Right renal cortex interstitium (tissue), 3 donors: Measurements from ENCODE around the gene TBL2. TPM values are rescaled to one million over a fixed set of nuclear protein-coding genes. Genes with fewer than 3 reads are reported as not detected.
A peak's percentile ranks its signal among the peaks of the same experiment; 100 is the strongest.
"Not testable (repeated sequence)": the region's sequence is repeated elsewhere in the genome, so short reads cannot be mapped to it uniquely, and the experiment has no call there.

Experiments used
- DNase-seq, 3 donors: peaks; one replicate each; pipeline ENCODE4 v3.0.0-alpha.2; 2013; ENCODE audit warnings: low read depth in 3 of 3, low spot score in 2 of 3
- polyA plus RNA-seq, 3 donors: library from polyadenylated mRNA; unstranded; fragments of 120-200 nt; gene quantifications; one replicate each; pipeline ENCODE4 v1.2.1, GENCODE V29; 2013; ENCODE audit not compliant: insufficient read length in 3 of 3

Gene TBL2
- polyA plus RNA-seq, 3 donors: 37.9 to 40.8 (median 40.2) TPM

DNA sequence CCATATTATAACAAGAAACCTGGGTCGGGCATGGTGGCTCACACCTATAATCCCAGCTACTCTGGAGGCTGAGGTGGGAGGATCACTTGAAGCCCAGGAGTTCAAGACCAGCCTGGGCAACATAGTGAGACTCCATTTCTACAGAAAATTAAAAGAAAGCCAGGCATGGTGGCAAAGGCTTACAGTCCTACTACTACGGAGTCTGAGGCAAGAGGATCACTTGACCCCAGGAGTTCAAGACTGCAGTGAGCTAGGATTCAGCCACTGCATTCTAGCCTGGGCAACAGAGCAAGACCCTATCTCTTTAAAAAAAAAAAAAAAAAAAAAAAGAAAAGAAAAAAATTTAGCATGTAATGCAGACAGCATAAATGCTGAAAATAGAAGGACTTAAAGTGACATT is 39.9 kb downstream of the TBL2 start:
- not testable (repeated sequence) for DNase-seq

DNA sequence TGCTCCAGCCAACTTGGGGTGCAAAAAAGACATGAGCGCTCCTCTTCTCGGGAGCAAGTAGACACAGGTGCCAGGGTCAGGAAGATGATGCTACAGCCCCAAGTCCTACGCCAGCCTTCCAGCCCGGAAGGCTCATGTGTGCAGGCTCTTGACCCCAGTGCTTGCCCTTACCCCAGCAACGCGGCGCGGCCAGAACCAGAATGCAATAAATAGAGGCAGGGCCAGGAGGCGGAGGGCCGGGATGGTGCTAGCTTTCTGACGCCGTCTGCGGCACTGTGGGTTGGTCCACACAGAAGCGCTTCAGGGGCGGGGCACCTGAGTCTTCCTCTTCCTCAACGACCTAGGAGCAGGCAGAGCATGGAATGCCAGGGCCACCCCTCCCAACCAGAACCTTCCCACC is 41.3 kb downstream of the TBL2 start:
- no peak for DNase-seq

DNA sequence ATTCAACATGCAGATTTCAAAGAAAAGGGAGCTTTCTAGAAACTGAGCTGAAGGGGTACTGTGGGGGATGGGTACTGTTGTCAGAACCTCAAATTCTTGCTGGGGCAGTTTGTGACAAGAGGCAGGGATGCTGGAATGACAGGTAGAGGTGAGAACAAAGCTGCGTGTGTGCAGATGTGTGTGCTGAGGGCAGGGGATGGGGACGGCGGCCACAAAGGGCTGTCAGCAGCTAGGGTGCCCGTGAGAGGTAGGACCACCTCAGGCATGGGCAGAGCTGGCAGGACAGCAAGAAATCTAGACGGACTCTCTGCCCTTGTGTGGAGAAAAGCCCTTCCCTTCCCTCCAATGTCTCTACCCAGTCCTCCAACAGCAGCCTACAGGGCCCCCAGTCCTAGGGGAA is 41.9 kb downstream of the TBL2 start:
- no peak for DNase-seq

DNA sequence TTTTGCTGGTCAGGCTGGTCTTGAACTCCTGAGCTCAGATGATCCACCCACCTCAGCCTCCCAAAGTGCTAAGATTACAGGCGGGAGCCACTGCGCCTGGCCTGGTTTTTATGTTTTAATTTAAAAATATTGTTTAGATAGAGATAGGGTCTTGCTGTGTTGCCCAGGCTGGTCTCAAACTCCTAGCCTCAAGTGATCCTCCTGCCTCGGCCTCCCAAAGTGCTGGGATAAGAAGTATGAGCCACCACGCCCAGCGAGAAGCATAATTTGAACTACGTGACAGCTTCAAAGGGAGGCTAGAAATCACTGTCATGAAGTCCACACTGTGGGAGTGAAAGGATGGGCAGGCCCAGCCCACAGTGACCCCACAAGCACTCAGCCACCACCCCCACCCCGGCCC is 42.5 kb downstream of the TBL2 start:
- DNase-seq: not testable (repeated sequence)

DNA sequence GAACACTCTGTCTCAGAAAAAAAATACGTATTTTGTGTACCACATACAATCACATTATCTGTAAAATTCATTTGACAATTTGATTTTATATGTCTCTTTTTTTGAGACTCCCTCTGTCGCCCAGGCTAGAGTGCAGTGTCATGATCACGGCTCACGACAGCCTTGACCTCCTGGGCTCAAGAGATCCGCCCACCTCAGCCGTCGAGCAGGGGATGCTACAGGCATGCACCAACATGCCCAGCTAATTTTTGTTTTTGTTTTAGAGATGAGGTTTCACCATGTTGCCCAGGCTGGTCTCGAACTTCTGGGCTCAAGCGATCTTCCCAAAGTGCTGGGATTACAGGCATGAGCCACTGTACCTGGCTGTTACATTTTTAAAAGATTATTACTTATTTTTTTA is 44.6 kb downstream of the TBL2 start:
- no peak for DNase-seq

DNA sequence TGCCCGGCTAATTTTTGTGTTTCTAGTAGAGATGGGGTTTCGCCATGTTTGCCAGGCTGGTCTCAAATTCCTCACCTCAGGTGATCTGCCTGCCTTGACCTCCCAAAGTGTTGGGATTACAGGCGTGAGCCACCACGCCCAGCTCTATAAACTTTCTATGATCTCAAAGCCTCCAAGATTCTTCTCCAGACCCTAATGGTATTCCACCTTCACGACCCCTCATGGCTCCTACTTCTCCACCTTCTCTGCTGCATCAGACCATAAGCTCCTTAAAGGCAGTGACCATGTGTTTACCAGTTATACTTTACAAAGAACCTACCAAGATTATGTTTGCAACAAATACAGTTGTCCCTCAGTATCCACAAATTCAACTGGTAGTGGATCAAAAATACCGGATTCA is 46.2 kb downstream of the TBL2 start:
- DNase-seq: no peak

DNA sequence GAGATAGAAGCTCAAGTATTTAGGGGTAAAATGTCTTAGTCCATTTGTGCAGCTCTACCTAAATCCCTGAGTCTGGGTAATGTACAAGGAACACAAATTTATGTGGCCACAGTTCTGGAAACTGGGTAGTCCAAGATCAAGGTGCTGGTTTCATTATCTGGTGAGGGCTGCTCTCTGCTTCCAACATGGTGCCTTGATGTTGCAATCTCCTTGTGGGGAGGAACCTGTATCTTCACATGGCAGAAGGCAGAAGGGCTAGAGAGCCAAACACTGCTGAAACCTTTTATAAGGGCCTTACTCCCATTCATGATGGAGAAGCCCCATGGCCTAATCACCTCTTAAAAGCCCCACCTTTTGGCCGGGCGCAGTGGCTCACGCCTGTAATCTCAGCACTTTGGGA is 47.6 kb downstream of the TBL2 start:
- DNase-seq: no peak

DNA sequence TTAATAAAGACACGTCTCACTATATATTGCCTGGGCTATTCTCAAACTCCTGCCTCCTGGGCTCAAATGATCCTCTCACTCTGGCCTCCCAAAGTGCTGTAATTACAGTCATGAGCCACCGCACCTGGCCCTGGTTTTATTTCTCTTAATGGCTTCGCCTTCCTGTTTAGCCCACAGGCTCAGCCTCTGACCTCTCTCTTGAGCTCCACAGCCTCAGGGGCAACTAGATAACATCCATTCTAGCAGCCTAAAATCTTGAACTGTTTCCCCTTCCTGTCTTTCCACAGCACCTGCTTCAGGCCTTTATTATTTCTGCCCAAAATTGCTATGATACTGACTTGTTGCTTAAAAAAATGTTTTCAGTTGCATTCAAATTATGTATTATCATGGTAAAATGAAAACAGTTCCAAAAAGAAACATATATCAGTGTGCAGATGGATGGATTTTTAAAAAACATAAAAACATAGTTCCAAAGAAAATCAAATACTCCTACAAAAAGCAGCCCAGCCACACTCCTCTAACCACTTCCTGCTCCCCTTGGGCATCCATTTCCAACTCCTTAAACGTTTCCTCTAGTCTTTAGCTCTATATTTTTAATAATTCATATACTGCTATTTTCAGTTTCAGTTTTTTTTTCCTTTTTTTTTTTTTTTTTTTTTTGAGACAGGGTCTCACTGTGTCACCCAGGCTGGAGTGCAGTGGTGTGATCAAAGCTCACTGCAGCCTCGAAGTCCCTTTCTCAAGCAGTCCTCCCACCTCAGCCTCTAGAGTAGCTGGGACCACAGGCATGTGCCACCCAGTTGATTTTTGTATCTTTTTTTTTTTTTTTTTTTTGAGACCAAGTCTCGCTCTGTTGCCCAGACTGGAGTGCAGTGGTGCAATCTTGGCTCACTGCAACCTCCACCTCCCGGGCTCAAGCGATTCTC is 51.2 kb downstream of the TBL2 start:
- no peak for DNase-seq

DNA sequence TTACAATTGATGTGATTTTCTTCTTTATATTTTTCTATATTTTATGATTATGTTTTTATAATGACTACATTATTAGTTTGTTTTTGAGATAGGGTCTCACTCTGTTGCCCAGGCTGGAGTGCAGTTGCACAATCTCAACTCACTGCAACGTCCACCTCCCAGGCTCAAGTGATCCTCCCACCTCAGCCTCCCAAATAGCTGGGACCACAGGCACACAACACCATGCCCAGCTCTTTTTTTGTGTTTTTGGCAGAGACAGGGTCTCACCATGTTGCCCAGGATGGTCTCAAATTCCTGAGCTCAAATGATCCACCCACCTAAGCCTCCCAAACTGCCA is 52.3 kb downstream of the TBL2 start:
- DNase-seq: not testable (repeated sequence)

DNA sequence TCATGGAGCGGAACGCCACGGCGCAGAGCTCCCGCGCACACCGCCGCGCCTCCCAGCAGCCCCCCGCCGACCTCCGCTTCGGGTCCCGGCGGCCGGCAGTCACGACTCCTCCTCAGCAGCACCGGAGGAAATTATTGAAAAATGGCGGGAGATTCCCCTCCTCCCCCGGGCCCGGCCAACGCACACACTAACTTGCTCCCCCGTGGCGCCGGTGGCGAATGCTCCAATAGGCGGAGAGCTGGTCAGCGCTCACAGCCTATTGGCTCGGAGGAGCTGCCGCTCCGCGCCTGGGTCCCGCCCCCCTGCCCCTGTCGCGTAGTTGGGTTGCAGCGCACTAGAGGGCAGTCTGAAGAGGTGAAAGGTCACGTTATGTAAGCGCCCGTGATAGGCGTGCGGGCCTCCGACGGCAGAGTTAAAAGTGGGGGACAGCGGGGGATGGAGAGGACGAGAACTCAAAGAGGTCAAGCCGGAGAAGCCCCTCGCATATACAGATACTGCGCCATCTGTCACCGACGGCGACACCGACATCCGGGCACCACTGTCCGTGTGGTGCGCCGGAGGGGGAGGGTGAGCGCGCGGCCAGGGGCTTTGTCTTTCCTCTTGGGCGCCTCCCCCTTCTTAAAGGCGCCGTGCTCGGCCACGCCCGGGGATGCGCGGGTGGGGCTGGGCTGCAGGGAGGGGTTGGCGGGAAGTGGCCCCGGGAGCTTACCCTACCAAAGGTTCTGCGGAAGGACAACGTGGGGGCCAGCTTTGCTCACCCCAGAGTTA is 56.1 kb downstream of the TBL2 start, which contains the start of gene BAZ1B:
BAZ1B (minus strand) TSS at position 189 of the 768 bp plus-strand sequence. CDS start 360 bp downstream, outside the sequence.
- peak; percentile 93 to 96 (median 94) for DNase-seq

DNA sequence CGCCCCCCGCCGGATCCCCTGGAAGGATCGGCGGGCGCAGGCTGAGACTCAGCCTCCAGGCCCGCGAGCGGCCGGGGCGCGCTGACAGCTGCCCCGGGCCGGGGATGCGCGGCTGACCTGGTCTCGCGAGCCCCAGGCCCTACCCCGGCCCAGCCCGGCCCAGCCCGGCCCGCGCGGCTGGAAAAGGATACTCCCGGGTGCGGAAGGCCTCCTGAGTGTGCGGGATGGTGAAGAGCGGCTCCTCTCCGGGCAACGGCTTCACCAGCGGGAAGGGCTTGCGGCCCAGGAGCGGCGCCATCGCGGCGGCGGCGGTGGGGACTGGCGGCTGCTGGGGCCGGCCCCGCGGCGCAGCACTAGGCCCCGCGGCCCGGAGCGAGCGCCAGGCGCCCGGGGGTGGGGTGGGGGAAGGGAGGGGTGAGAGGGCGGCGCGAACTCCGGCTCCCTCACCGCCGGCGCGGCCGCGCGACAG is 56.7 kb downstream of the TBL2 start:
- DNase-seq: peak in 1 of 3 donors; percentile 51

DNA sequence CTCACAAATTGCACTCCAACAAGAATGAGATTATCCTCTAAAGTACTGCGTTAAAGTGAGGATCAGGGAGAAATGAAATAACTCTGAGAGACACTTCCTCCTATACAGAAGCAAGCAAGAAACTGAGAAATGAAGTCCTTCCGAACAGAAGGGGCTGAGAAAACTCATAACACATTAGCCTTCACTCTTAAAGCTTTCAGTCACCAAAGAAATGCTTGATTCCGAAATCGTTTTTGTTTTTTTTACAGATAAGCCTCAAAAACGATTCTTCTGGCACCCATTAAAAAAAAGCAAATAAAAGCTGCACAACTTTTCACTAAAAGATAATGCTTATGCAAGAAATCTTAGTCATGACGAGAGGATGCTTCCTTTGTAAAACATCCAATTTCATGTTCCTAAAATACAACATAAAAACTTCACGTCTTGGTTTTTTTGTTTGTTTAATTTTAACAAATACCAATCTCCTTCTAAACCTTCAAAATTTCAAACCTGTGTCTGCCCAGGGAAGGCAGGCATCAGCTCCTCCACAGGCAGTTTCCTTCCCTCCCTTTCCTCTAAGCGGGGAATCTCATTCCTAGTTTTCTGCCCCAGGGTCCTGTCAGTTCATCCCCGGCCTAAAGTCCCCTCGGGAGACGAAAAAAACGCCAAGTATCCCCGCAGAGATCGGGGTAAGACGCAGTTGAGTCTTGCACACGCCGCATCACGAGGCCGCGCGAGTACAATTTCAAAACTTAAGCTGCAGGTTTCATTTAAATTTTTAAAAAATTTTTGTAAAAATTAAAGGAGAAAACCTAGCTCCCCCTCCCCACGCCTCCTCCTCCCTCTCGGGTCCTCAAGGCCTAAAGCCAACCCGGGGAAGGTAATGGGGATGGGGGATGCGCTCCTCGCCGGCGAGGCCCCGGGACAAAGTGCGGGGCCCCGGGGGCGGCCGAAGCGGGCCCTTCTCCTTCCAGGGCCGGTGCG is 57.4 kb downstream of the TBL2 start:
- no peak for DNase-seq

DNA sequence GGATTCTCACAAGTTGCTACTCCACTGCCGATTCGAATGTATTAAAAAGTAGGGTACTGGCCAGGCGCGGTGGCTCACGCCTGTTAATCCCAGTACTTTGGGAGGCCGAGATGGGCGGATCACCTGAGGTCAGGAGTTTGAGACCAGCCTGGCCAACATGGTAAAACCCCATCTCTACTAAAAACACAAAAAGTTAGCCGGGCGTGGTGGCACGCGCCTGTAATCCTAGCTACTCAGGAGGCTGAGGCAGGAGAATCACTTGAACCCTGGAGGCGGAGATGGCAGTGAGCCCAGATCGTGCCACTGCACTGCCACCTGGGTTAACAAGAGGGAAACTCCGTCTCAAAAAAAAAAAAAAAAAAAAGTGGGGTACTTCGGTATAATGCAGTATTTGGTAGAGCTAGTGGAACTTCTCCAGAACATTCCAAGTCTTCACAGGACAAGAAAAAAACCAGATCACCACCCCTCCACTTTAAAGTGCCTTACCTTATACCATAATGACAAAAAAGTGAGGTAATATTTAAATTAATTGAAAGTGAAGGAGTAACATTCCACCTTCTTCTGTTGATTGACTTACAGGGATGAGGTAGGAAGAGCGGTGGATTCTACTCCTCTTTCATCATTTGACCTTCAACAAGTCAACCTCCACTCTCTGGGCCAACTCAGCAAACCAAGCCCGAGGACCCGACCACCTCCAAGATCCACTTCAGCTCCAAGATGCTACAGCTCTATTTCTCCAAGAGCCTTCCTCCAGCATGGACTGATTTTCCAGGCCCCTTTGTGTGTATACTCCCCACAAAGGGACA is 58.3 kb downstream of the TBL2 start:
- no peak for DNase-seq

DNA sequence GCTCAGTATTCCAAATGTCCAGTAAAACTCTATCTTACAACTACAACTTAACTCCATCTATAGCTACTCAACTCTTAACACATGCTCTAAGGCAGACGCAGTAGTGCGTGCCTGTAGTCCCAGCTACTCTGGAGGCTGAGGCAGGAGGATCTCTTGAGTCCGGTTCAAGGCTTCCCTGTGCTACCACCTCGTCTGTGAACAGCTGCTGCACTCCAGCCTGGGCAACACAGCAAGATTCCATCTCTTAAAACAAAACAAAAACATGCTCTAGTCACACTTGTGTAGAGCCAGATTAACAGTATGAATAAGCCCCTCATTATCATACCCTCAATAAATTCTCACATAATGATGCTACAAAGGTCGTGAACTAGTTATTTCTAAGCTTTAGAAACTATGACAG is 59.9 kb downstream of the TBL2 start:
- no peak for DNase-seq

Other genes with a start within 250 kb of the TBL2 start
- under 1 TPM; 0.22 to 0.38 (median 0.37) TPM for gene FZD9, start 144.8 kb downstream of the TBL2 start, polyA plus RNA-seq
- gene BAZ1B, start 56.3 kb downstream of the TBL2 start, polyA plus RNA-seq: 10 to 100 TPM; 76.6 to 86.0 (median 80.5) TPM
- 10 to 100 TPM; 34.6 to 35.5 (median 34.6) TPM for gene BCL7B, start 20.9 kb downstream of the TBL2 start, polyA plus RNA-seq
- gene MLXIPL, start 45.9 kb upstream of the TBL2 start, polyA plus RNA-seq: 1 to 10 TPM; 1.5 to 3.4 (median 2.9) TPM
- gene VPS37D, start 89.3 kb upstream of the TBL2 start, polyA plus RNA-seq: 10 to 100 TPM in 1 of 3 donors, 1 to 10 TPM in 2; 9.9 to 11.4 (median 10.0) TPM
- gene DNAJC30, start 104.9 kb upstream of the TBL2 start, polyA plus RNA-seq: 10 to 100 TPM in 2 of 3 donors, 1 to 10 TPM in 1; 9.1 to 11.5 (median 10.2) TPM
- gene BUD23, start 105.0 kb upstream of the TBL2 start, polyA plus RNA-seq: 10 to 100 TPM; 78.7 to 85.6 (median 79.1) TPM
- gene STX1A, start 141.1 kb upstream of the TBL2 start, polyA plus RNA-seq: 1 to 10 TPM; 7.0 to 8.5 (median 7.5) TPM
- gene ABHD11, start 160.2 kb upstream of the TBL2 start, polyA plus RNA-seq: 10 to 100 TPM; 24.3 to 25.4 (median 25.2) TPM
- 10 to 100 TPM; 27.7 to 32.9 (median 31.7) TPM for gene CLDN3, start 191.7 kb upstream of the TBL2 start, polyA plus RNA-seq